Skeletal muscle satellite cell (primary cell): ENCODE data around the gene IFI44L. TPM values are rescaled to one million over a fixed set of nuclear protein-coding genes. Genes with fewer than 3 reads are reported as not detected.

Source experiments
- H3K27me3 ChIP-seq: 2 replicates; pipeline ENCODE4 v1.7.0; 2013; ENCODE audit warnings: low read length; ENCODE audit not compliant: control insufficient read depth, insufficient read depth
- H3K36me3 ChIP-seq: 2 replicates; pipeline ENCODE4 v1.7.0; 2013; ENCODE audit warnings: mild to moderate bottlenecking, control low read depth, low read length; ENCODE audit not compliant: insufficient read depth
- H3K4me1 ChIP-seq: 2 replicates; pipeline ENCODE4 v1.7.0; 2013; ENCODE audit warnings: low read length; ENCODE audit not compliant: control insufficient read depth, insufficient read depth
- H3K4me2 ChIP-seq: 2 replicates; pipeline ENCODE4 v1.7.0; 2013; ENCODE audit warnings: mild to moderate bottlenecking, low read length
- H3K4me3 ChIP-seq: 2 replicates; pipeline ENCODE4 v1.7.0; 2013; ENCODE audit warnings: low read length
- H3K9ac ChIP-seq: 2 replicates; pipeline ENCODE4 v1.7.0; 2013; ENCODE audit warnings: mild to moderate bottlenecking, low read depth, low read length, moderate library complexity
- H3K9me3 ChIP-seq: replicated peaks from 2 replicates; pipeline ENCODE4 v1.7.0; 2013; ENCODE audit warnings: mild to moderate bottlenecking, control low read depth, low read length
- total RNA-seq: library from RNA; depleted of rRNA; stranded (reverse); fragments of >200 nt; gene quantifications from 2 replicates; pipeline ENCODE4 v1.2.3, GENCODE V29; 2012; rRNA removed

The IFI44L gene
- total RNA-seq = 127 and 222 TPM in 2 replicates

GRCh38 chr1:78619803-78620579, at the start of gene IFI44L:
Gene IFI44L, plus strand, starts transcription at chr1:78620448. Its CDS starts 7,468 bp downstream, at chr1:78627916.
- H3K36me3 ChIP-seq = no peaks in the 10 kb centered on the region
- peak within 1 kb of the TSS; percentile 69 for H3K4me3 ChIP-seq
- peak within 1 kb of the TSS; percentile 79 for H3K9ac ChIP-seq
- peaks cover 22% of the 10 kb centered on the region for H3K4me1 ChIP-seq
- no peaks in the 10 kb centered on the region for H3K27me3 ChIP-seq
- H3K9me3 ChIP-seq = no peaks in the 10 kb centered on the region
- peak within 1 kb of the TSS; percentile 91 for H3K4me2 ChIP-seq

GRCh38 chr1:78570539-78570938, 49.7 kb upstream of the IFI44L start:
- no peak overlapping the region for H3K4me3 ChIP-seq
- no peaks in the 10 kb centered on the region for H3K4me1 ChIP-seq
- H3K9ac ChIP-seq = no peak overlapping the region
- no peaks in the 10 kb centered on the region for H3K9me3 ChIP-seq
- no peak overlapping the region for H3K4me2 ChIP-seq
- no peaks in the 10 kb centered on the region for H3K36me3 ChIP-seq
- H3K27me3 ChIP-seq = no peaks in the 10 kb centered on the region

GRCh38 chr1:78577257-78578100, 42.8 kb upstream of the IFI44L start:
- H3K9me3 ChIP-seq = no peaks in the 10 kb centered on the region
- H3K27me3 ChIP-seq = no peaks in the 10 kb centered on the region
- peak overlapping the region; percentile 40 for H3K4me3 ChIP-seq
- peaks cover 10% of the 10 kb centered on the region for H3K4me1 ChIP-seq
- no peaks in the 10 kb centered on the region for H3K36me3 ChIP-seq
- no peak overlapping the region for H3K9ac ChIP-seq
- peak overlapping the region; percentile 74 for H3K4me2 ChIP-seq

- H3K4me2 ChIP-seq = peak overlapping the region; percentile 23
- no peak overlapping the region for H3K9ac ChIP-seq
- H3K27me3 ChIP-seq = no peaks in the 10 kb centered on the region
- no peaks in the 10 kb centered on the region for H3K9me3 ChIP-seq
- no peaks in the 10 kb centered on the region for H3K36me3 ChIP-seq
- peaks cover 12% of the 10 kb centered on the region for H3K4me1 ChIP-seq
- H3K4me3 ChIP-seq = no peak overlapping the region
Observed at GRCh38 chr1:78586572-78586971, 33.7 kb upstream of the IFI44L start.

DNA sequence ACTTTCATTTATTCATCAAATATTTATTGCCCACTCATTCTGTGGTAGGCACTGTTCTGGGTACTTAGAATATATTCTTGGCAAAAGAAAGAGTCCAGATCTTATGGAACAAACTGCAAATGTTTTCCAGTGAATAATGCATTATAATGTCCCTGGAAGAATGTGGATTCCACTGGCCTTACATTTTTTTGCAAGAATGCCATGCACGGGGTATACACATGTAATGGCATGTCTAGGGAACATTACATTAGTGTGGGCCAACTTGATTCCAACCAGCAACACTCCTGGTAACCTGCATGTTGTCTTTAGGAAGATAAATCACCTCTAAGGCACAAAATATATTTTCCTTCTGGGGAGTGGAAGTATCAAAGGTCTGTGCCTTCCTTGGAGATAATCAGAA, 33.0 kb upstream of the IFI44L start:
- Histone ChIP-seq H3K4me2 (no peak overlapping the region), H3K4me3 (no peak overlapping the region)

GRCh38 chr1:78591971-78592370, 28.3 kb upstream of the IFI44L start:
- no peak overlapping the region for H3K9ac ChIP-seq
- H3K4me1 ChIP-seq = peaks cover 7% of the 10 kb centered on the region

More for the DNA sequence above, 33.0 kb upstream of the IFI44L start:
- no peaks in the 10 kb centered on the region for H3K27me3 ChIP-seq
- no peaks in the 10 kb centered on the region for H3K36me3 ChIP-seq
- H3K9me3 ChIP-seq = no peaks in the 10 kb centered on the region
- no peak overlapping the region for H3K9ac ChIP-seq
- peaks cover 14% of the 10 kb centered on the region for H3K4me1 ChIP-seq

GRCh38 chr1:78599294-78599693, 21.0 kb upstream of the IFI44L start:
- Histone ChIP-seq H3K27me3 (no peaks in the 10 kb centered on the region), H3K9ac (no peak overlapping the region), H3K4me3 (no peak overlapping the region), H3K9me3 (no peaks in the 10 kb centered on the region), H3K36me3 (no peaks in the 10 kb centered on the region), H3K4me2 (no peak overlapping the region), H3K4me1 (no peaks in the 10 kb centered on the region)

More at GRCh38 chr1:78591971-78592370, 28.3 kb upstream of the IFI44L start:
- no peaks in the 10 kb centered on the region for H3K9me3 ChIP-seq
- H3K36me3 ChIP-seq = no peaks in the 10 kb centered on the region
- H3K27me3 ChIP-seq = no peaks in the 10 kb centered on the region
- no peak overlapping the region for H3K4me3 ChIP-seq
- H3K4me2 ChIP-seq = no peak overlapping the region

DNA sequence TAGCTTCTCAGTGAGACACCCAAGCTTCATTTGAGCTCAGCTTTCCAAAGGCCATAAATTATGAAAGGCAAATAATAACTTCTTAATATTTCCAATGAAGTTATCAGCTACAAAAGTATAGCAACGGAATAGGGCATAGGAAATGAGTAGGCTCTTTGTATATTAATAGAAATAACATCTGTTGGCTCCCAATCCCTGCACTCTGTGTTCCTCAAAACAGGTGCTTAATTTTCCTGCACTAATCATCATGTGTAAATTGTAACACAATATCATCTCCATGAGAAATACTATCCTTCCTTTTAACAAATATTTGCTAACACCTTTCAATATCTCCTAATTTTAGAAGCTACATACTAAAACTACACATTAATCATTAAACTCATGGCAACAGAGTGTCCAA, 19.2 kb upstream of the IFI44L start:
- no peaks in the 10 kb centered on the region for H3K36me3 ChIP-seq
- H3K9ac ChIP-seq = no peak overlapping the region
- no peak overlapping the region for H3K4me2 ChIP-seq
- H3K4me1 ChIP-seq = no peaks in the 10 kb centered on the region
- H3K27me3 ChIP-seq = no peaks in the 10 kb centered on the region
- no peaks in the 10 kb centered on the region for H3K9me3 ChIP-seq
- H3K4me3 ChIP-seq = no peak overlapping the region

DNA sequence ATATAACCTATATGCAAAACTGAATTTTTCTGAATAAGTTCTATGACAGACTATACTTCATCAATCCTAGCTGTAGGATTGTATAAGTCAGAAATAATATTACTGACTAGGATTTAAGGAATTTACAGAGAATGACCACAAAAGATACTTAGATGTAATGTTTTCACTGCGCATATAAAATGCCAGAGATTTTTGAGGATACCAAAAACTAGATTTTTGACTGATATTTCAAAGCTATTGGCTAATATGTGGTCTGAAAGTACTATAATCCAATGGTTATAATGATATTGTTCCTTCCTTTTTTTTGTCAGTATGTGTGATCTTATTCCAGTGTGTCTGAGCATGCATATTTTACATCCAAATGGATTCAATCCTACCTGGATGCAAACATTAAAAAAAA, 17.0 kb upstream of the IFI44L start:
- Histone ChIP-seq H3K9me3 (no peaks in the 10 kb centered on the region), H3K36me3 (no peaks in the 10 kb centered on the region), H3K4me3 (no peak overlapping the region), H3K4me2 (no peak overlapping the region), H3K9ac (no peak overlapping the region), H3K4me1 (peaks cover 12% of the 10 kb centered on the region), H3K27me3 (no peaks in the 10 kb centered on the region)

- Histone ChIP-seq H3K4me1 (peaks cover 12% of the 10 kb centered on the region), H3K4me3 (no peak overlapping the region), H3K27me3 (no peaks in the 10 kb centered on the region), H3K36me3 (no peaks in the 10 kb centered on the region), H3K9ac (no peak overlapping the region), H3K9me3 (no peaks in the 10 kb centered on the region), H3K4me2 (no peak overlapping the region)
Observed at GRCh38 chr1:78604643-78605042, 15.6 kb upstream of the IFI44L start.

- no peaks in the 10 kb centered on the region for H3K27me3 ChIP-seq
- no peak overlapping the region for H3K4me3 ChIP-seq
- no peak overlapping the region for H3K4me2 ChIP-seq
- no peaks in the 10 kb centered on the region for H3K36me3 ChIP-seq
- no peak overlapping the region for H3K9ac ChIP-seq
- no peaks in the 10 kb centered on the region for H3K9me3 ChIP-seq
- H3K4me1 ChIP-seq = peaks cover 12% of the 10 kb centered on the region
Observed at GRCh38 chr1:78606274-78606673, 14.0 kb upstream of the IFI44L start.
